ENCODE results near the gene HES4.

The HES4 gene

DNA sequence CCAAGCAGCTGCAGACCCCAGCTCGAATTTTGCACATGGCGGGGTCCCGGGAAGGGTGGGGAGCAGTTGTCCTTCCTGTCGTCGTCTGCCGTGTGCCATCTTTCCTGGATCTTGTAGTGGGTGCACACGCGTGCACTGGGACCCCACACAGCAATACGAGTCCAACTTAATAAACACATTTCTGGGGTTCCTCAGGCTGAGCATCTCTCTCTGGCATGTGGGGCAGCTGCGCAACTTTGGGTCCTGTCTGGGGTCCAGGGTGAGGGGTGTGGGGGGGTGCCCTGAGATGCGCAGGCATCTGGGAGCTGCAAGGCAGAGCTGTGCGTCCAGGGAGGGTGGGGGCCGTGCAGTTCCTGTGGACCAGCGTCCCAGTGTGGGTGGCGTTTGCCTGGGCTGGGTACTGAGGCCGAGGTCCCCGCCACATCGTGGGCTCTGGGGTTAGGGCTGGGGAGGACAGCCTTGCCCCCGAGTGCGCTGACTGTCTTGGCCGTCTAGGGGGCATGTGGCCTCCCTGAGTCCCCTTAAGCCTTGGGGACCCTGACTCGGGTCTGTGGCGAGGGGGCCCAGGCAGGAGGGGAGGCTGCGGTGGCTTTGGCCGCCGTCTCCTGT is 34.3 kb downstream of the HES4 start:
- no peak for DNase-seq

DNA sequence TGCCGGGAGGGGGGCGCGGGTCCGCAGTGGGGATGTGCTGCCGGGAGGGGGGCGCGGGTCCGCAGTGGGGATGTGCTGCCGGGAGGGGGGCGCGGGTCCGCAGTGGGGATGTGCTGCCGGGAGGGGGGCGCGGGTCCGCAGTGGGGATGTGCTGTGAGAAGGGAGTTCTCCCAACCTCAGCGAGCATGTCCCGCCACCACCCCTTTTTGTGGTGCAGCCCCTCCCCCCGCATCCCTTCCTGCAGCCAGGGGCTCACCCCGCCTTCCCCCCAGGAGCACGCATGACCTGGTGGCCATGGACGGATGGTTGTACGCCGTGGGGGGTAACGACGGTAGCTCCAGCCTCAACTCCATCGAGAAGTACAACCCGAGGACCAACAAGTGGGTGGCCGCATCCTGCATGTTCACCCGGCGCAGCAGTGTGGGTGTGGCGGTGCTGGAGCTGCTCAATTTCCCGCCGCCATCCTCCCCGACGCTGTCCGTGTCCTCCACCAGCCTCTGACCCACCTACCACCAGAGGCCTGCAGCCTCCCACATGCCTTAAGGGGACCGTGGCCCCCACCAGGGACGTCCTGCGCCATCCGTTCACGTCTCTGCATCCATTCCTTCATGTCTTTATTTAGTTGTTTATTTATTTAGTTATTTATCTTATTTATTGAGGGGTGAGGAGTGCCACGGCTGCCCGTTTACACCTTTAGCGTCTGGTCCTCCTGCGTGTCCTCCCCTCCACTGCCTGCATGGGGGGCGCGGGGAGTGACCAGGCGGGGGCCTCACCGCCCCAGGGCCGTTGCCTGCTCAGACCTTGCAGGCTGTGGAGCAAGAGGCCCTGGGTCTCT is 35.0 kb downstream of the HES4 start:
- no peak for DNase-seq

GRCh38 chr1:963746-964525 is 36.0 kb downstream of the HES4 start:
- no peak for DNase-seq

DNA sequence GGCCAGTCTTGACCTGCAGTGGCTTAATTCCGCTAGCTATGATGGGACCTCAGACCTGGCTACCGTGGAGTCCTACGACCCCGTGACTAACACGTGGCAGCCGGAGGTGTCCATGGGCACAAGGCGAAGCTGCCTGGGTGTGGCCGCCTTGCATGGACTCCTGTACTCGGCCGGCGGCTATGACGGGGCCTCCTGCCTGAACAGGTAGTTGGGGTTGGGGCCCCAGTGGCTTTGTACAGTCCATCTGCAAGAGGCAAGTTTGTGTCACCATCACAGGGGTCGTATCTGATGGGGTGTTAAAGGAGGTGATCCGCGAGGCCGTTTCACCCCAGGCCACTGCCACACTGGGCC is 36.6 kb downstream of the HES4 start:
- no peak for DNase-seq

- DNase-seq = no peak
Measured at GRCh38 chr1:962381-963300, 37.3 kb downstream of the HES4 start.

GRCh38 chr1:961132-961669 is 38.7 kb downstream of the HES4 start:
- no peak for DNase-seq

GRCh38 chr1:960363-961131 is 39.4 kb downstream of the HES4 start, which contains the start of gene KLHL17:
KLHL17 (plus strand) TSS chr1:960584; CDS start chr1:960694, 110 bp downstream.
- peak; percentile 75 for DNase-seq

DNA sequence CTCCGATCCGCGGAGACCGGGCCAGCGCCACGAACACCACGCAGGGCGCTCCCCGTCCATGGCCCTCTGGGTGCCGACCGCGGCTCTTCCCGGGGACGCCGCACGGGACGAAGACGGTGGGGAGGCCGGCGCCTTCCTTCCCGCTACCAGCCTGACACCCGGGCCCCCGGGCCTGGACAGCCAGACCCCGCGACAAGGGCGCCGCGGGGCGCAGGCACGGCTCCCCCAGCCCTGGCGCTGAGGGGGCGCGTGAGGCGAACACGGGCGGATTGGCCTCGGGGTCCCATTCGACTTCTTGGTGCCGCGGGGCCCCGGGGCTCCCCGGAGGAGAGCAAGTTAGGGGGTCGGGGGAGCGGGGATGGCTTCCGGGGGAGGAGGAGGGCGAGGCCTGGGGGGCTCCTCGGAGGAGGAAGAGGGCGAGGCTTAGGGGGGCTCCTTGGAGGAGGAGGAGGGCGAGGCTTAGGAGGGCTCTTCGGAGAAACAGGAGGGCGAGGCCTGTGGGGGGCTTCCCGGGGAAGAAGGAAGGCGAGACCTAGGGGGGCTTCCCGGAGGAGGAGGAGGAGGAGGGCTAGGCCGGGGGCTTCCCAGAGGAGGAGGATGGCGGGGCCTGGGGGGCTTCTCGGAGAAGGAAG is 40.0 kb downstream of the HES4 start:
- no peak for DNase-seq

GRCh38 chr1:958823-959730 is 40.8 kb downstream of the HES4 start, which contains the start of gene NOC2L:
NOC2L (minus strand) TSS chr1:959256; CDS start chr1:959240, 16 bp downstream.
- peak; percentile 86 for DNase-seq

- DNase-seq = no peak
Measured at GRCh38 chr1:956636-957035, 43.3 kb downstream of the HES4 start.

GRCh38 chr1:955474-955873 is 44.4 kb downstream of the HES4 start:
- no peak for DNase-seq

GRCh38 chr1:954927-955326 is 45.0 kb downstream of the HES4 start:
- DNase-seq = no peak

GRCh38 chr1:953524-954320 is 46.2 kb downstream of the HES4 start:
- no peak for DNase-seq

- DNase-seq = no peak
Measured at GRCh38 chr1:952603-953002, 47.3 kb downstream of the HES4 start.

DNA sequence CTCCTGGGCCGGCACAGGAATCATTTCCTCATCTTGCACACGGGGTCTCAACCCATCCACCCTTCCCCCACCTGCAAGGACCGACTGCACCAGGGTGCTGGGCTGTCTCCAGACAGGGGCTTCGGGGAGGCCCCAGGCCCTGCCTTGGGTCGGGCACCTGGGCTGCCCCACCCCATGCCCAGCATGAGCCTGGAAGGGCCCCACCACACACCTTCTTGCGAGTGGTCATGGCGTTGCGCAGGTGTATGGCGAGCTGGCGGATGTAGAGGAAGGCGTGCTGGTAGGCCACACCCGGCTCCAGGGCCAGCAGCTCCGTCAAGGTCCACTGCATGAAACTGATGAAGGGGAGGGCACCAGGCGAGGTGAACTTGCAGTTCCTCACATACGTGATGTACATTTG is 47.7 kb downstream of the HES4 start:
- no peak for DNase-seq

GRCh38 chr1:951364-951763 is 48.5 kb downstream of the HES4 start:
- DNase-seq = no peak

GRCh38 chr1:950881-951280 is 49.0 kb downstream of the HES4 start:
- no peak for DNase-seq

- DNase-seq = no peak
Measured at GRCh38 chr1:950268-950667, 49.6 kb downstream of the HES4 start.
